ENCODE measurements around the gene FAM98C.
A peak's percentile ranks its signal among the peaks of the same experiment; 100 is the strongest.

Gene FAM98C

DNA sequence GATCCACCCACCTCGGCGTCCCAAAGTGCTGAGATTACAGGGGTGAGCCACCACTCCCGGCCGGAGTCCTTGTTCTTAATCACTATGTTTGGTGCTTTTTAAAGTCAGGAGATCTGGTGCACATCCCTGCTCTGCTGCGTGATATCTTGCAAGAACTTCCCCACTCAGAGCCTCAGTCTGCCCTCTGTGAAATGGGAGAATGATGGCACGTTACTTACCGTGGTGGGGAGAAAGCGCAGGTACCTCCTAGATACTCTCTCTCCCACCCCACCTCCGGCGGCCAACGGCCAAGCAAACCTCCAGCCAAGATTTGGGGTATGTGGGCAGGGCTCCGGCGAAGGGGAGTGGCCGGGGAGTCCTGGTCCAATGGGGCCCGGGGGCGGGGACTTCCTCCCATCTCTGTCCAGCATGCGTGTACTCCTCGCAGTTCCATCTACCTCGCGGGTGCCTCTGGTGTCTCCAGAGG is 30.4 kb downstream of the FAM98C start, which contains the start of gene RYR1:
Gene RYR1, plus strand, starts transcription at position 424 of the 466 bp plus-strand sequence. CDS start 139 bp downstream, outside the sequence.
- Histone ChIP-seq H3K27me3 (peaks cover 70% of the 10 kb centered on the region), H3K4me3 (ENCODE audit: low read depth in 1 of 2, low read length in 1 of 2) (peak within 1 kb of the TSS in 1 of 2 experiments; percentile 44)
- TF ChIP-seq, protein P1, sequence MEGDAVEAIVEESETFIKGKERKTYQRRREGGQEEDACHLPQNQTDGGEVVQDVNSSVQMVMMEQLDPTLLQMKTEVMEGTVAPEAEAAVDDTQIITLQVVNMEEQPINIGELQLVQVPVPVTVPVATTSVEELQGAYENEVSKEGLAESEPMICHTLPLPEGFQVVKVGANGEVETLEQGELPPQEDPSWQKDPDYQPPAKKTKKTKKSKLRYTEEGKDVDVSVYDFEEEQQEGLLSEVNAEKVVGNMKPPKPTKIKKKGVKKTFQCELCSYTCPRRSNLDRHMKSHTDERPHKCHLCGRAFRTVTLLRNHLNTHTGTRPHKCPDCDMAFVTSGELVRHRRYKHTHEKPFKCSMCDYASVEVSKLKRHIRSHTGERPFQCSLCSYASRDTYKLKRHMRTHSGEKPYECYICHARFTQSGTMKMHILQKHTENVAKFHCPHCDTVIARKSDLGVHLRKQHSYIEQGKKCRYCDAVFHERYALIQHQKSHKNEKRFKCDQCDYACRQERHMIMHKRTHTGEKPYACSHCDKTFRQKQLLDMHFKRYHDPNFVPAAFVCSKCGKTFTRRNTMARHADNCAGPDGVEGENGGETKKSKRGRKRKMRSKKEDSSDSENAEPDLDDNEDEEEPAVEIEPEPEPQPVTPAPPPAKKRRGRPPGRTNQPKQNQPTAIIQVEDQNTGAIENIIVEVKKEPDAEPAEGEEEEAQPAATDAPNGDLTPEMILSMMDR (IDR thresholded peaks at IDR 0.05), result no peak

GRCh38 chr19:38434549-38435051 is 31.7 kb downstream of the FAM98C start:
- Histone ChIP-seq H3K4me1 (ENCODE audit: control insufficient read depth in 1 of 2, insufficient read depth in 1 of 2, low read depth in 1 of 2, low read length in 1 of 2) (peaks cover 4 to 8% of the 10 kb centered on the region in 2 experiments), H3K4me3 (ENCODE audit: low read depth in 1 of 2, low read length in 1 of 2) (no peak overlapping the region), H3K36me3 (no peaks in the 10 kb centered on the region), H3K27ac (no peak overlapping the region), H3K9me3 (no peaks in the 10 kb centered on the region), H3K27me3 (peaks cover 60% of the 10 kb centered on the region)
- TF ChIP-seq, protein P1 (IDR thresholded peaks at IDR 0.05), result no peak

More for the DNA sequence above, 30.4 kb downstream of the FAM98C start, which contains the start of gene RYR1:
- no peaks in the 10 kb centered on the region for H3K9me3 ChIP-seq
- peaks cover 4 to 8% of the 10 kb centered on the region in 2 experiments for H3K4me1 ChIP-seq (ENCODE audit: control insufficient read depth in 1 of 2, insufficient read depth in 1 of 2, low read depth in 1 of 2, low read length in 1 of 2)
- no peaks in the 10 kb centered on the region for H3K36me3 ChIP-seq
- no peak within 1 kb of the TSS for H3K27ac ChIP-seq

GRCh38 chr19:38437295-38437694 is 34.4 kb downstream of the FAM98C start:
- Histone ChIP-seq H3K4me1 (ENCODE audit: control insufficient read depth in 1 of 2, insufficient read depth in 1 of 2, low read depth in 1 of 2, low read length in 1 of 2) (peaks cover 4 to 8% of the 10 kb centered on the region in 2 experiments), H3K9me3 (no peaks in the 10 kb centered on the region), H3K36me3 (no peaks in the 10 kb centered on the region), H3K4me3 (ENCODE audit: low read depth in 1 of 2, low read length in 1 of 2) (no peak overlapping the region), H3K27me3 (peaks cover 39% of the 10 kb centered on the region), H3K27ac (no peak overlapping the region)
- TF ChIP-seq, protein P1 (IDR thresholded peaks at IDR 0.05), result no peak

- H3K27me3 ChIP-seq, result peaks cover 35% of the 10 kb centered on the region
- no peak overlapping the region for H3K27ac ChIP-seq
- TF ChIP-seq, protein P1 (IDR thresholded peaks at IDR 0.05), result no peak
- no peak overlapping the region for H3K4me3 ChIP-seq (ENCODE audit: low read depth in 1 of 2, low read length in 1 of 2)
- H3K4me1 ChIP-seq (ENCODE audit: control insufficient read depth in 1 of 2, insufficient read depth in 1 of 2, low read depth in 1 of 2, low read length in 1 of 2), result peaks cover 4 to 8% of the 10 kb centered on the region in 2 experiments
- no peaks in the 10 kb centered on the region for H3K36me3 ChIP-seq
- H3K9me3 ChIP-seq, result no peaks in the 10 kb centered on the region
These were observed 35.0 kb downstream of the FAM98C start for GRCh38 chr19:38437917-38438316.

GRCh38 chr19:38440592-38440991 is 37.7 kb downstream of the FAM98C start:
- H3K36me3 ChIP-seq, result no peaks in the 10 kb centered on the region
- H3K4me1 ChIP-seq (ENCODE audit: control insufficient read depth in 1 of 2, insufficient read depth in 1 of 2, low read depth in 1 of 2, low read length in 1 of 2), result no peaks in the 10 kb centered on the region
- H3K9me3 ChIP-seq, result no peaks in the 10 kb centered on the region
- no peak overlapping the region for H3K4me3 ChIP-seq (ENCODE audit: low read depth in 1 of 2, low read length in 1 of 2)
- TF ChIP-seq, protein P1 (IDR thresholded peaks at IDR 0.05), result no peak
- no peak overlapping the region for H3K27ac ChIP-seq
- H3K27me3 ChIP-seq, result peaks cover 8% of the 10 kb centered on the region
